Skeletal muscle tissue (tissue), 4 donors: ENCODE results near the gene DSCAML1. TPM values are rescaled to one million over a fixed set of nuclear protein-coding genes. Genes with fewer than 3 reads are reported as not detected.

Experiments used
- H3K27ac ChIP-seq: one replicate; pipeline ENCODE4 v1.7.0; 2013; ENCODE audit warnings: mild to moderate bottlenecking, low read depth, low read length, inconsistent platforms
- H3K27me3 ChIP-seq, 3 donors: one replicate each; pipeline ENCODE4 v1.7.0; 2013; ENCODE audit warnings: low read length in 3 of 3; ENCODE audit not compliant: control insufficient read depth in 3 of 3, insufficient read depth in 3 of 3
- H3K36me3 ChIP-seq, 3 donors: one replicate each; pipeline ENCODE4 v1.7.0; 2013; ENCODE audit warnings: low read length in 3 of 3; ENCODE audit not compliant: control insufficient read depth in 3 of 3, insufficient read depth in 3 of 3
- H3K4me1 ChIP-seq, 3 donors: one replicate each; pipeline ENCODE4 v1.7.0; 2013; ENCODE audit warnings: low read length in 3 of 3, mild to moderate bottlenecking in 3 of 3; ENCODE audit not compliant: control insufficient read depth in 3 of 3, insufficient read depth in 3 of 3
- H3K4me3 ChIP-seq, 3 donors: one replicate each; pipeline ENCODE4 v1.7.0; 2013; ENCODE audit warnings: low read length in 3 of 3
- H3K9ac ChIP-seq, 3 donors: one replicate each; pipeline ENCODE4 v1.7.0; 2013; ENCODE audit warnings: low read length in 3 of 3, mild to moderate bottlenecking in 3 of 3, moderate library complexity in 2 of 3, low read depth in 1 of 3
- H3K9me3 ChIP-seq, 3 donors: one replicate each; pipeline ENCODE4 v1.7.0; 2013; ENCODE audit warnings: low read length in 3 of 3; ENCODE audit not compliant: control insufficient read depth in 3 of 3
- total RNA-seq: library from RNA; depleted of rRNA; stranded (reverse); fragments of >200 nt; gene quantifications from one replicate; pipeline ENCODE4 v1.2.3, GENCODE V29; 2014
- donor health status: Osteomylitis.

Gene DSCAML1
- total RNA-seq, 1 donor from 2014 or later = 0.52 TPM

- Histone ChIP-seq H3K9ac (no peak overlapping the region), H3K4me3 (no peak overlapping the region), H3K9me3 (no peaks in the 10 kb centered on the region), H3K36me3 (no peaks in the 10 kb centered on the region), H3K27me3 (peaks cover 0 to 13% (median 8%) of the 10 kb centered on the region in 3 donors), H3K4me1 (peaks cover 0 to 10% (median 8%) of the 10 kb centered on the region in 3 donors), H3K27ac (no peak overlapping the region)
Measured at GRCh38 chr11:117481036-117481435, 316.0 kb downstream of the DSCAML1 start.

- Histone ChIP-seq H3K27ac (no peak overlapping the region), H3K27me3 (peaks cover 0 to 13% (median 8%) of the 10 kb centered on the region in 3 donors)
Measured at GRCh38 chr11:117480221-117480620, 316.8 kb downstream of the DSCAML1 start.

GRCh38 chr11:117479372-117479771, 317.6 kb downstream of the DSCAML1 start:
- Histone ChIP-seq H3K27ac (no peak overlapping the region), H3K9me3 (no peaks in the 10 kb centered on the region), H3K4me3 (no peak overlapping the region), H3K9ac (no peak overlapping the region), H3K4me1 (peaks cover 0 to 10% (median 8%) of the 10 kb centered on the region in 3 donors), H3K36me3 (no peaks in the 10 kb centered on the region), H3K27me3 (peaks cover 0 to 13% (median 8%) of the 10 kb centered on the region in 3 donors)

More at GRCh38 chr11:117480221-117480620, 316.8 kb downstream of the DSCAML1 start:
- Histone ChIP-seq H3K9me3 (no peaks in the 10 kb centered on the region), H3K9ac (no peak overlapping the region), H3K4me1 (peaks cover 0 to 10% (median 8%) of the 10 kb centered on the region in 3 donors), H3K36me3 (no peaks in the 10 kb centered on the region), H3K4me3 (no peak overlapping the region)

GRCh38 chr11:117478926-117479325, 318.1 kb downstream of the DSCAML1 start:
- Histone ChIP-seq H3K9me3 (no peaks in the 10 kb centered on the region), H3K27me3 (peaks cover 0 to 13% (median 6%) of the 10 kb centered on the region in 3 donors), H3K27ac (no peak overlapping the region), H3K4me3 (no peak overlapping the region), H3K4me1 (peaks cover 0 to 10% (median 8%) of the 10 kb centered on the region in 3 donors), H3K9ac (no peak overlapping the region), H3K36me3 (no peaks in the 10 kb centered on the region)

GRCh38 chr11:117478126-117478860, 318.7 kb downstream of the DSCAML1 start:
- Histone ChIP-seq H3K9me3 (no peaks in the 10 kb centered on the region), H3K36me3 (no peaks in the 10 kb centered on the region), H3K27ac (no peak overlapping the region), H3K27me3 (peaks cover 0 to 10% (median 3%) of the 10 kb centered on the region in 3 donors), H3K9ac (no peak overlapping the region), H3K4me1 (peaks cover 0 to 10% (median 8%) of the 10 kb centered on the region in 3 donors), H3K4me3 (no peak overlapping the region)

GRCh38 chr11:117477721-117478120, 319.3 kb downstream of the DSCAML1 start:
- H3K9ac ChIP-seq = no peak overlapping the region
- H3K4me3 ChIP-seq = no peak overlapping the region
- H3K27ac ChIP-seq = no peak overlapping the region
- H3K36me3 ChIP-seq = no peaks in the 10 kb centered on the region
- H3K27me3 ChIP-seq = peaks cover 0 to 10% (median 3%) of the 10 kb centered on the region in 3 donors
- peaks cover 0 to 10% (median 8%) of the 10 kb centered on the region in 3 donors for H3K4me1 ChIP-seq
- no peaks in the 10 kb centered on the region for H3K9me3 ChIP-seq

- Histone ChIP-seq H3K4me1 (peaks cover 0 to 10% (median 8%) of the 10 kb centered on the region in 3 donors), H3K9ac (no peak overlapping the region), H3K4me3 (no peak overlapping the region), H3K9me3 (no peaks in the 10 kb centered on the region), H3K27ac (no peak overlapping the region), H3K36me3 (no peaks in the 10 kb centered on the region), H3K27me3 (peaks cover 0 to 10% (median 3%) of the 10 kb centered on the region in 3 donors)
Measured at GRCh38 chr11:117476531-117477142, 320.4 kb downstream of the DSCAML1 start.

GRCh38 chr11:117475716-117476530, 321.1 kb downstream of the DSCAML1 start:
- Histone ChIP-seq H3K9ac (no peak overlapping the region), H3K27me3 (peaks cover 0 to 10% (median 3%) of the 10 kb centered on the region in 3 donors), H3K4me3 (no peak overlapping the region), H3K36me3 (no peaks in the 10 kb centered on the region), H3K9me3 (no peaks in the 10 kb centered on the region), H3K27ac (no peak overlapping the region), H3K4me1 (peaks cover 0 to 10% (median 8%) of the 10 kb centered on the region in 3 donors)

GRCh38 chr11:117473481-117474091, 323.4 kb downstream of the DSCAML1 start:
- H3K27ac ChIP-seq = no peak overlapping the region
- no peaks in the 10 kb centered on the region for H3K36me3 ChIP-seq
- peaks cover 0 to 12% (median 3%) of the 10 kb centered on the region in 3 donors for H3K27me3 ChIP-seq
- peaks cover 0 to 10% (median 8%) of the 10 kb centered on the region in 3 donors for H3K4me1 ChIP-seq
- H3K9me3 ChIP-seq = no peaks in the 10 kb centered on the region
- H3K9ac ChIP-seq = no peak overlapping the region
- no peak overlapping the region for H3K4me3 ChIP-seq
